ENCODE results near the gene IGF2R.

DNA sequence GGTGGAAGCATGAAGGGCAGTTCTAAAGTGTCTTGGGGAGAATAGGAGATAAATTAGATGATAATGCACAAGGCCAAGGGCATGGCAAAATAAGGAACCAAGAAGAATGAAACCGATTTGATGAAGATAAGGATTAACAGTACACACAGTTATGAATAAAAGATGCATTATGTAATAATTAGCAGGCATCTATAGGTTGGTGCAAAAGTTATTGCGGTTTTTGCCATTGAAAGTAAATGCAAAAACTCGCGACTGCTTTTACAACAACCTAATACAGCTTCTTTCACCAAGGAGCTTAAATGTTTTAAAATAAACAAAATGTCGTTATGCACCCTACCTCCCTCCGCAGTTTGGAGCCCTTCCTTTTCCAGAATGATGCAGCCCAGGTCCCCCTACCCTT lies 49.1 kb upstream of the IGF2R start:
- TF ChIP-seq CTCF (IDR thresholded peaks at IDR 0.05) (no peak), POLR2A (IDR thresholded peaks at IDR 0.05) (no peak)
